HG03108 (cell line): Measurements from ENCODE around the gene PRKG1.
A peak's percentile ranks its signal among the peaks of the same experiment; 100 is the strongest.
"Not testable (repeated sequence)": the region's sequence is repeated elsewhere in the genome, so short reads cannot be mapped to it uniquely, and the experiment has no call there.

Experiments
- ATAC-seq: cut with Tn5 transposase; IDR thresholded peaks from one replicate; pipeline ENCODE4 v1.9.1; 2021; ENCODE audit warnings: moderate library complexity; ENCODE audit not compliant: unreplicated experiment

Gene PRKG1

GRCh38 chr10:51564896-51565510, 490.7 kb downstream of the PRKG1 start:
- ATAC-seq = no peak

GRCh38 chr10:51567271-51567670, 493.0 kb downstream of the PRKG1 start:
- ATAC-seq = no peak

- no peak for ATAC-seq
Measured at GRCh38 chr10:51569467-51569866, 495.2 kb downstream of the PRKG1 start.

GRCh38 chr10:51574248-51575048, 500.2 kb downstream of the PRKG1 start:
- ATAC-seq = no peak

- not testable (repeated sequence) for ATAC-seq
Measured at GRCh38 chr10:51581196-51581595, 506.9 kb downstream of the PRKG1 start.

- ATAC-seq = no peak
Measured at GRCh38 chr10:51583976-51584375, 509.7 kb downstream of the PRKG1 start.

- no peak for ATAC-seq
Measured at GRCh38 chr10:51585742-51586141, 511.5 kb downstream of the PRKG1 start.

GRCh38 chr10:51588984-51589383, 514.7 kb downstream of the PRKG1 start:
- ATAC-seq = no peak

- ATAC-seq = no peak
Measured at GRCh38 chr10:51590818-51591217, 516.5 kb downstream of the PRKG1 start.

- no peak for ATAC-seq
Measured at GRCh38 chr10:51596695-51597094, 522.4 kb downstream of the PRKG1 start.

GRCh38 chr10:51599647-51600046, 525.4 kb downstream of the PRKG1 start:
- no peak for ATAC-seq

- no peak for ATAC-seq
Measured at GRCh38 chr10:51602326-51602725, 528.0 kb downstream of the PRKG1 start.

- ATAC-seq = no peak
Measured at GRCh38 chr10:51604579-51604978, 530.3 kb downstream of the PRKG1 start.

- ATAC-seq = no peak
Measured at GRCh38 chr10:51606825-51607462, 532.7 kb downstream of the PRKG1 start.

- ATAC-seq = no peak
Measured at GRCh38 chr10:51607463-51607835, 533.2 kb downstream of the PRKG1 start.

- ATAC-seq = no peak
Measured at GRCh38 chr10:51608211-51608610, 533.9 kb downstream of the PRKG1 start.

GRCh38 chr10:51615764-51616298, 541.5 kb downstream of the PRKG1 start:
- ATAC-seq = no peak

- no peak for ATAC-seq
Measured at GRCh38 chr10:51617576-51618235, 543.4 kb downstream of the PRKG1 start.

- no peak for ATAC-seq
Measured at GRCh38 chr10:51619365-51619764, 545.1 kb downstream of the PRKG1 start.

- ATAC-seq = peak; percentile 50
Measured at GRCh38 chr10:51620131-51620530, 545.8 kb downstream of the PRKG1 start.

- no peak for ATAC-seq
Measured at GRCh38 chr10:51624013-51624412, 549.7 kb downstream of the PRKG1 start.
